ENCODE measurements around the gene TMTC3. TPM values are rescaled to one million over a fixed set of nuclear protein-coding genes. Genes with fewer than 3 reads are reported as not detected.

TMTC3 gene
- polyA plus RNA-seq, 1 of the 3 experiments (the other 2 are of a cell fraction), result 2.8 TPM

GRCh38 chr12:88145567-88146505 is 3.7 kb downstream of the TMTC3 start:
- H3K9ac ChIP-seq, result no peak overlapping the region
- H2AFZ ChIP-seq (ENCODE audit: low read depth), result no peak overlapping the region
- peaks cover 66% of the 10 kb centered on the region for H3K79me2 ChIP-seq (ENCODE audit: insufficient read depth)
- no peaks in the 10 kb centered on the region for H3K9me3 ChIP-seq
- DNase-seq, result no peak
- H4K20me1 ChIP-seq (ENCODE audit: insufficient read depth), result no peaks in the 10 kb centered on the region
- no peak overlapping the region for H3K4me2 ChIP-seq
- ChIA-PET CTCF (interaction anchor here (1.2 kb wide), 1 partner anchor 848 kb away, joined by 3 read pairs; no protein-coding TSS in a partner anchor), POLR2A (no interaction called here)
- peaks cover 0 to 8% of the 10 kb centered on the region in 2 experiments; a peak in 3 of 4 replicates for H3K4me1 ChIP-seq (ENCODE audit: control insufficient read depth in 1 of 2, insufficient read depth in 2 of 2, low read depth in 1 of 2, low read length in 1 of 2)
- TF ChIP-seq EZH2phosphoT487 (IDR thresholded peaks at IDR 0.05; ENCODE audit: borderline replicate concordance, low read depth) (no peak), RCOR1 (IDR thresholded peaks at IDR 0.05; ENCODE audit: low read length) (no peak), EP300 (IDR thresholded peaks at IDR 0.05; ENCODE audit: borderline replicate concordance in 1 of 2, low read depth in 1 of 2, low read length in 1 of 2) (no peak), JUND (IDR thresholded peaks at IDR 0.05) (no peak), SIN3A (IDR thresholded peaks at IDR 0.05; ENCODE audit: borderline replicate concordance, low read depth, low read length) (no peak), SMC3 (IDR thresholded peaks at IDR 0.05; ENCODE audit: low read depth, low read length) (no peak), TAF1 (IDR thresholded peaks at IDR 0.05; ENCODE audit: borderline replicate concordance, low read depth, low read length) (no peak), NFIC (IDR thresholded peaks at IDR 0.05; ENCODE audit: borderline replicate concordance) (no peak), GABPA (IDR thresholded peaks at IDR 0.05; ENCODE audit: low read depth) (no peak), RFX5 (IDR thresholded peaks at IDR 0.05; ENCODE audit: low read length) (no peak), USF1 (IDR thresholded peaks at IDR 0.05; ENCODE audit: borderline replicate concordance, low read depth) (no peak), RAD21 (IDR thresholded peaks at IDR 0.05; ENCODE audit: low read length) (no peak), NRF1 (IDR thresholded peaks at IDR 0.05; ENCODE audit: low read depth, low read length) (no peak), PBX3 (IDR thresholded peaks at IDR 0.05) (no peak), RXRA (IDR thresholded peaks at IDR 0.05; ENCODE audit: borderline replicate concordance, low read depth) (no peak), MXI1 (IDR thresholded peaks at IDR 0.05; ENCODE audit: low read depth, low read length) (no peak)
- TF ChIP-seq, protein P1, sequence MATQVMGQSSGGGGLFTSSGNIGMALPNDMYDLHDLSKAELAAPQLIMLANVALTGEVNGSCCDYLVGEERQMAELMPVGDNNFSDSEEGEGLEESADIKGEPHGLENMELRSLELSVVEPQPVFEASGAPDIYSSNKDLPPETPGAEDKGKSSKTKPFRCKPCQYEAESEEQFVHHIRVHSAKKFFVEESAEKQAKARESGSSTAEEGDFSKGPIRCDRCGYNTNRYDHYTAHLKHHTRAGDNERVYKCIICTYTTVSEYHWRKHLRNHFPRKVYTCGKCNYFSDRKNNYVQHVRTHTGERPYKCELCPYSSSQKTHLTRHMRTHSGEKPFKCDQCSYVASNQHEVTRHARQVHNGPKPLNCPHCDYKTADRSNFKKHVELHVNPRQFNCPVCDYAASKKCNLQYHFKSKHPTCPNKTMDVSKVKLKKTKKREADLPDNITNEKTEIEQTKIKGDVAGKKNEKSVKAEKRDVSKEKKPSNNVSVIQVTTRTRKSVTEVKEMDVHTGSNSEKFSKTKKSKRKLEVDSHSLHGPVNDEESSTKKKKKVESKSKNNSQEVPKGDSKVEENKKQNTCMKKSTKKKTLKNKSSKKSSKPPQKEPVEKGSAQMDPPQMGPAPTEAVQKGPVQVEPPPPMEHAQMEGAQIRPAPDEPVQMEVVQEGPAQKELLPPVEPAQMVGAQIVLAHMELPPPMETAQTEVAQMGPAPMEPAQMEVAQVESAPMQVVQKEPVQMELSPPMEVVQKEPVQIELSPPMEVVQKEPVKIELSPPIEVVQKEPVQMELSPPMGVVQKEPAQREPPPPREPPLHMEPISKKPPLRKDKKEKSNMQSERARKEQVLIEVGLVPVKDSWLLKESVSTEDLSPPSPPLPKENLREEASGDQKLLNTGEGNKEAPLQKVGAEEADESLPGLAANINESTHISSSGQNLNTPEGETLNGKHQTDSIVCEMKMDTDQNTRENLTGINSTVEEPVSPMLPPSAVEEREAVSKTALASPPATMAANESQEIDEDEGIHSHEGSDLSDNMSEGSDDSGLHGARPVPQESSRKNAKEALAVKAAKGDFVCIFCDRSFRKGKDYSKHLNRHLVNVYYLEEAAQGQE (IDR thresholded peaks at IDR 0.05; ENCODE audit: low read depth, low read length), result no peak
- TF ChIP-seq, protein P2, sequence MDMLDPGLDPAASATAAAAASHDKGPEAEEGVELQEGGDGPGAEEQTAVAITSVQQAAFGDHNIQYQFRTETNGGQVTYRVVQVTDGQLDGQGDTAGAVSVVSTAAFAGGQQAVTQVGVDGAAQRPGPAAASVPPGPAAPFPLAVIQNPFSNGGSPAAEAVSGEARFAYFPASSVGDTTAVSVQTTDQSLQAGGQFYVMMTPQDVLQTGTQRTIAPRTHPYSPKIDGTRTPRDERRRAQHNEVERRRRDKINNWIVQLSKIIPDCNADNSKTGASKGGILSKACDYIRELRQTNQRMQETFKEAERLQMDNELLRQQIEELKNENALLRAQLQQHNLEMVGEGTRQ (IDR thresholded peaks at IDR 0.05; ENCODE audit: borderline replicate concordance, low read depth, low read length), result no peak
- TF ChIP-seq, protein P3, sequence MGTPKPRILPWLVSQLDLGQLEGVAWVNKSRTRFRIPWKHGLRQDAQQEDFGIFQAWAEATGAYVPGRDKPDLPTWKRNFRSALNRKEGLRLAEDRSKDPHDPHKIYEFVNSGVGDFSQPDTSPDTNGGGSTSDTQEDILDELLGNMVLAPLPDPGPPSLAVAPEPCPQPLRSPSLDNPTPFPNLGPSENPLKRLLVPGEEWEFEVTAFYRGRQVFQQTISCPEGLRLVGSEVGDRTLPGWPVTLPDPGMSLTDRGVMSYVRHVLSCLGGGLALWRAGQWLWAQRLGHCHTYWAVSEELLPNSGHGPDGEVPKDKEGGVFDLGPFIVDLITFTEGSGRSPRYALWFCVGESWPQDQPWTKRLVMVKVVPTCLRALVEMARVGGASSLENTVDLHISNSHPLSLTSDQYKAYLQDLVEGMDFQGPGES (IDR thresholded peaks at IDR 0.05; ENCODE audit: low read depth, low read length), result no peak
- H3K9me2 ChIP-seq, result no peaks in the 10 kb centered on the region
- H3K36me3 ChIP-seq (replicated peaks in 1 of 2; ENCODE audit: control insufficient read depth in 1 of 2, insufficient read depth in 2 of 2, low read length in 1 of 2), result peaks cover 6 to 12% of the 10 kb centered on the region in 2 experiments
- 94% methylated on average over 5 of the region's 5 CpGs for WGBS (ENCODE audit: low lambda C conversion rate)
- H3K27me3 ChIP-seq (ENCODE audit: insufficient read depth), result no peaks in the 10 kb centered on the region
- peaks cover 6% of the 10 kb centered on the region for H3F3A ChIP-seq (replicated peaks; ENCODE audit: insufficient read depth)
- no peak overlapping the region for H3K4me3 ChIP-seq (ENCODE audit: low read depth in 2 of 2, low read length in 1 of 2)
- H3K27ac ChIP-seq (ENCODE audit: low read depth in 2 of 2, low read length in 1 of 2), result no peak overlapping the region

Measured in SK-N-SH (cell line).